Esophagus squamous epithelium (tissue), 4 donors: ENCODE measurements around the gene EPN2.

ENCODE experiments used
- CTCF ChIP-seq, 6 experiments: fragments of 450-650 bp in 4 of 6; fragments of 200-600 bp in 2 of 6; sonication (generic) in 2 of 6; IDR thresholded peaks; one replicate each; pipeline ENCODE4 v1.5.1; 2016 to 2019; ENCODE audit warnings: antibody characterized with exemption in 6 of 6, mild to moderate bottlenecking in 4 of 6, moderate library complexity in 4 of 6
- POLR2A ChIP-seq, 4 donors: fragments of 450-650 bp; IDR thresholded peaks; one replicate each; pipeline ENCODE4 v1.6.1; 2017; ENCODE audit warnings: antibody characterized with exemption in 4 of 4, mild to moderate bottlenecking in 4 of 4, moderate library complexity in 3 of 4

GRCh38 chr17:19320876-19321275 lies 83.7 kb downstream of the EPN2 start:
- TF ChIP-seq CTCF (IDR thresholded peaks at IDR 0.05), result no peak
- TF ChIP-seq POLR2A (IDR thresholded peaks at IDR 0.05), result no peak
